ENCODE measurements around the gene TMEM128. TPM values are rescaled to one million over a fixed set of nuclear protein-coding genes. Genes with fewer than 3 reads are reported as not detected.

The TMEM128 gene
- total RNA-seq, 1 donor from 2014 or later, result 15.2 TPM

- H3K27me3 ChIP-seq, result no peaks in the 10 kb centered on the region
- peak overlapping the region; percentile 20 for H3K27ac ChIP-seq
- intact Hi-C loops (cut with DNase I), result no loop called here
- H3K4me3 ChIP-seq, result peak overlapping the region; percentile 59 to 90
- H3K9me3 ChIP-seq, result no peaks in the 10 kb centered on the region
- TF ChIP-seq POLR2A (IDR thresholded peaks at IDR 0.05) (no peak), CTCF (IDR thresholded peaks at IDR 0.05) (no peak), POLR2AphosphoS5 (IDR thresholded peaks at IDR 0.05; ENCODE audit: insufficient read depth in 1 of 2, low read depth in 1 of 2) (no peak)
- peaks cover 28% of the 10 kb centered on the region for H3K4me1 ChIP-seq
- H3K36me3 ChIP-seq, result peaks cover 0 to 7% of the 10 kb centered on the region in 2 donors
- no peak for DNase-seq (ENCODE audit: extremely low spot score in 2 of 2)
Measured at GRCh38 chr4:4289597-4289940, 41.5 kb upstream of the TMEM128 start.

DNA sequence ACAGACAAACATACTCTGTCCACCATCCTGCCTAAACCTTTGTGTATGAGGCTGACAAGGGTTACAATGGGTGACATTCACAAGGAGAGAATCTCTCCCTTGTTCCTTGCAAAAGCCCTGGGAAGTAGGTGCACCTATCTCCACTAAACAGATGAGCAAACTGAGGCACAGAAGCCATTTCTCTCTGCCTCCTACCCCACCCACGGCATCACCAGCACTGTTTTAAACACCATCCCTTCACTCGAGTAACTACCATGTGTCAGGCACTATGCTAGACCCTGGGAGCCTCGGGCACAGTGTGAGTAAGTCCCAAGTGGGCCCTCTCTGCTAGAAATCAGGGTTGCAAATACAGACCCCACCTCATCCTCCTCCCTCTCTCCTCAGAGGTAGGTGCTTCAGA lies 41.0 kb upstream of the TMEM128 start:
- DNase-seq (ENCODE audit: extremely low spot score in 2 of 2), result peak in 1 of 2 donors; percentile 62
- H3K4me3 ChIP-seq, result peak overlapping the region; percentile 59 to 90
- no peak for TF ChIP-seq POLR2A (IDR thresholded peaks at IDR 0.05)
- no peak for TF ChIP-seq CTCF (IDR thresholded peaks at IDR 0.05)
- TF ChIP-seq POLR2AphosphoS5 (IDR thresholded peaks at IDR 0.05; ENCODE audit: insufficient read depth in 1 of 2, low read depth in 1 of 2), result no peak
- no peaks in the 10 kb centered on the region for H3K27me3 ChIP-seq
- intact Hi-C loops (cut with DNase I), result no loop called here
- no peak overlapping the region for H3K27ac ChIP-seq
- H3K36me3 ChIP-seq, result peaks cover 0 to 7% of the 10 kb centered on the region in 2 donors
- no peaks in the 10 kb centered on the region for H3K9me3 ChIP-seq
- peaks cover 28% of the 10 kb centered on the region for H3K4me1 ChIP-seq

- Histone ChIP-seq H3K27me3 (no peaks in the 10 kb centered on the region), H3K4me3 (no peak overlapping the region), H3K9me3 (no peaks in the 10 kb centered on the region), H3K27ac (no peak overlapping the region), H3K4me1 (peaks cover 28% of the 10 kb centered on the region), H3K36me3 (peaks cover 0 to 9% of the 10 kb centered on the region in 2 donors)
- no peak for TF ChIP-seq CTCF (IDR thresholded peaks at IDR 0.05)
- TF ChIP-seq POLR2A (IDR thresholded peaks at IDR 0.05), result no peak
- no peak for DNase-seq (ENCODE audit: extremely low spot score in 2 of 2)
- intact Hi-C loops (cut with DNase I), result no loop called here
Measured at GRCh38 chr4:4288098-4288497, 40.1 kb upstream of the TMEM128 start.

GRCh38 chr4:4284827-4285618 lies 37.0 kb upstream of the TMEM128 start:
- Histone ChIP-seq H3K27ac (no peak overlapping the region), H3K4me3 (no peak overlapping the region), H3K27me3 (no peaks in the 10 kb centered on the region), H3K9me3 (no peaks in the 10 kb centered on the region), H3K36me3 (peaks cover 0 to 30% of the 10 kb centered on the region in 2 donors), H3K4me1 (peaks cover 16% of the 10 kb centered on the region)
- TF ChIP-seq POLR2A (IDR thresholded peaks at IDR 0.05) (no peak), CTCF (IDR thresholded peaks at IDR 0.05) (no peak), POLR2AphosphoS5 (IDR thresholded peaks at IDR 0.05; ENCODE audit: insufficient read depth in 1 of 2, low read depth in 1 of 2) (no peak)
- intact Hi-C loops (cut with DNase I), result no loop called here
- no peak for DNase-seq (ENCODE audit: extremely low spot score in 2 of 2)

- Histone ChIP-seq H3K4me3 (no peak overlapping the region), H3K27me3 (no peaks in the 10 kb centered on the region), H3K27ac (no peak overlapping the region), H3K36me3 (peaks cover 0 to 48% of the 10 kb centered on the region in 2 donors), H3K4me1 (no peaks in the 10 kb centered on the region), H3K9me3 (no peaks in the 10 kb centered on the region)
- TF ChIP-seq CTCF (IDR thresholded peaks at IDR 0.05) (no peak), POLR2AphosphoS5 (IDR thresholded peaks at IDR 0.05; ENCODE audit: insufficient read depth in 1 of 2, low read depth in 1 of 2) (no peak), POLR2A (IDR thresholded peaks at IDR 0.05) (no peak)
- no peak for DNase-seq (ENCODE audit: extremely low spot score in 2 of 2)
- intact Hi-C loops (cut with DNase I), result no loop called here
Measured at GRCh38 chr4:4281787-4282186, 33.8 kb upstream of the TMEM128 start.
